GM18861 (cell line): ENCODE measurements around the gene RBM19.
A peak's percentile ranks its signal among the peaks of the same experiment; 100 is the strongest.
"Not testable (repeated sequence)": the region's sequence is repeated elsewhere in the genome, so short reads cannot be mapped to it uniquely, and the experiment has no call there.

ENCODE experiments used
- ATAC-seq: cut with Tn5 transposase; IDR thresholded peaks from one replicate; pipeline ENCODE4 v1.9.1; 2021; ENCODE audit not compliant: unreplicated experiment

RBM19 gene

GRCh38 chr12:113965951-113966797, at the start of gene RBM19:
TSS of gene RBM19 (minus strand) at chr12:113966325. CDS start at chr12:113966227, 98 bp downstream.
- peak; percentile 94 for ATAC-seq

GRCh38 chr12:114015851-114016250, 49.7 kb upstream of the RBM19 start:
- no peak for ATAC-seq

- ATAC-seq = no peak
Measured at GRCh38 chr12:114013575-114014345, 47.6 kb upstream of the RBM19 start.

- ATAC-seq = no peak
Measured at GRCh38 chr12:114012744-114013431, 46.8 kb upstream of the RBM19 start.

- no peak for ATAC-seq
Measured at GRCh38 chr12:114011711-114012110, 45.6 kb upstream of the RBM19 start.

GRCh38 chr12:114006482-114007425, 40.6 kb upstream of the RBM19 start:
- ATAC-seq = no peak

- no peak for ATAC-seq
Measured at GRCh38 chr12:114004402-114004801, 38.3 kb upstream of the RBM19 start.

- no peak for ATAC-seq
Measured at GRCh38 chr12:114003286-114003685, 37.2 kb upstream of the RBM19 start.

GRCh38 chr12:114001511-114002340, 35.6 kb upstream of the RBM19 start:
- no peak for ATAC-seq

GRCh38 chr12:114000861-114001260, 34.7 kb upstream of the RBM19 start:
- ATAC-seq = no peak

- ATAC-seq = not testable (repeated sequence)
Measured at GRCh38 chr12:114000261-114000660, 34.1 kb upstream of the RBM19 start.

- no peak for ATAC-seq
Measured at GRCh38 chr12:113997365-113997764, 31.2 kb upstream of the RBM19 start.

GRCh38 chr12:113996026-113996425, 29.9 kb upstream of the RBM19 start:
- no peak for ATAC-seq

- no peak for ATAC-seq
Measured at GRCh38 chr12:113994051-113994450, 27.9 kb upstream of the RBM19 start.

GRCh38 chr12:113992751-113993150, 26.6 kb upstream of the RBM19 start:
- not testable (repeated sequence) for ATAC-seq

- no peak for ATAC-seq
Measured at GRCh38 chr12:113991224-113992044, 25.3 kb upstream of the RBM19 start.

- ATAC-seq = no peak
Measured at GRCh38 chr12:113990250-113991223, 24.4 kb upstream of the RBM19 start.
